H1 (cell line): ENCODE measurements around the gene RAB43. TPM values are rescaled to one million over a fixed set of nuclear protein-coding genes. Genes with fewer than 3 reads are reported as not detected.
"Not testable (repeated sequence)": the region's sequence is repeated elsewhere in the genome, so short reads cannot be mapped to it uniquely, and the experiment has no call there.

Experiments used
- CTCF ChIA-PET: fragments of 300-600 bp; sonication (Branson Sonifier 250); formaldehyde crosslinking; loops from one replicate; lab custom pipeline; 2021; ENCODE audit not compliant: partially characterized antibody; lab: Charles Lee
- POLR2A ChIA-PET: fragments of 300-600 bp; sonication (Branson Sonifier 250); formaldehyde crosslinking; loops from one replicate; lab custom pipeline; 2021; ENCODE audit warnings: inconsistent platforms; ENCODE audit not compliant: partially characterized antibody; lab: Charles Lee
- DNase-seq, 2 experiments: peaks; one replicate each; pipeline versions ENCODE4 v3.0.0 to v3.0.0-alpha.2; 2010 to 2022; ENCODE audit warnings: low spot score in 2 of 2, low read depth in 1 of 2, mixed read lengths in 1 of 2
- FAIRE-seq: peaks from 2 replicates; lab custom pipeline; 2011; peaks lifted over from hg19 to GRCh38; lab: Jason Lieb, UNC
- H2AFZ ChIP-seq: 2 replicates; pipeline ENCODE4 v1.8.1; 2012; ENCODE audit warnings: low read length, inconsistent platforms
- H2AK5ac ChIP-seq: 2 replicates; pipeline ENCODE4 v1.6.1; 2013; ENCODE audit warnings: low read depth, low read length
- H2BK120ac ChIP-seq: replicated peaks from 2 replicates; pipeline ENCODE3; 2013; ENCODE audit warnings: low read depth, low read length, inconsistent platforms
- H2BK12ac ChIP-seq: 2 replicates; pipeline ENCODE4 v1.6.1; 2013; ENCODE audit warnings: low read depth, low read length
- H2BK15ac ChIP-seq: 2 replicates; pipeline ENCODE4 v1.6.1; 2013; ENCODE audit warnings: low read length
- H2BK20ac ChIP-seq: 2 replicates; pipeline ENCODE4 v1.6.1; 2013; ENCODE audit warnings: low read length
- H2BK5ac ChIP-seq: 2 replicates; pipeline ENCODE4 v1.6.1; 2013; ENCODE audit warnings: low read depth, low read length
- H3K14ac ChIP-seq: 2 replicates; pipeline ENCODE4 v1.6.1; 2013; ENCODE audit warnings: inconsistent platforms; ENCODE audit not compliant: insufficient read length
- H3K18ac ChIP-seq: 2 replicates; pipeline ENCODE4 v1.6.1; 2013; ENCODE audit warnings: low read length; ENCODE audit errors: extremely low read depth
- H3K23ac ChIP-seq: 2 replicates; pipeline ENCODE4 v1.6.1; 2013; ENCODE audit warnings: inconsistent platforms; ENCODE audit not compliant: insufficient read length
- H3K23me2 ChIP-seq: 2 replicates; pipeline ENCODE4 v1.6.1; 2013; ENCODE audit warnings: low read depth, low read length
- H3K27ac ChIP-seq: 2 replicates; pipeline ENCODE4 v1.6.1; 2011; ENCODE audit warnings: low read depth, low read length, inconsistent platforms
- H3K27me3 ChIP-seq, 4 experiments: replicated peaks in 1 of 4; 1 replicate in 1 of 4; 2 replicates in 3 of 4; pipeline versions ENCODE4 v1.6.1 to v1.8.1; 2011 to 2013; ENCODE audit warnings: low read length in 3 of 4, mild to moderate bottlenecking in 3 of 4, inconsistent platforms in 2 of 4, mixed read lengths in 2 of 4, moderate library complexity in 1 of 4; ENCODE audit not compliant: control insufficient read depth in 3 of 4, insufficient read depth in 3 of 4; ENCODE audit errors: extremely low read depth in 1 of 4
- H3K36me3 ChIP-seq, 4 experiments: 2 replicates each; pipeline versions ENCODE4 v1.6.1 to v1.8.1; 2011 to 2013; ENCODE audit warnings: mild to moderate bottlenecking in 4 of 4, low read length in 3 of 4, moderate library complexity in 2 of 4, control low read depth in 1 of 4, inconsistent platforms in 1 of 4; ENCODE audit not compliant: insufficient read depth in 4 of 4, control insufficient read depth in 2 of 4
- H3K4ac ChIP-seq: replicated peaks from 2 replicates; pipeline ENCODE3; 2013; ENCODE audit warnings: low read length, low read depth, mixed read lengths, inconsistent platforms; ENCODE audit not compliant: insufficient read length
- H3K4me1 ChIP-seq, 4 experiments: replicated peaks in 1 of 4; 1 replicate in 1 of 4; 2 replicates in 3 of 4; pipeline versions ENCODE4 v1.6.1 to v1.8.1; 2011 to 2013; ENCODE audit warnings: low read length in 3 of 4, inconsistent platforms in 2 of 4, mixed read lengths in 1 of 4; ENCODE audit not compliant: insufficient read depth in 4 of 4, control insufficient read depth in 3 of 4
- H3K4me2 ChIP-seq, 2 experiments: 2 replicates each; pipeline versions ENCODE4 v1.6.1 to v1.8.1; 2011 to 2013; ENCODE audit warnings: low read depth in 2 of 2, low read length in 2 of 2, control low read depth in 1 of 2, inconsistent platforms in 1 of 2, mild to moderate bottlenecking in 1 of 2; ENCODE audit not compliant: insufficient read depth in 1 of 2
- H3K4me3 ChIP-seq, 4 experiments: fragments of 200-600, 300-600 bp in 1 of 4; sonication (generic), shearing (Covaris generic), sonication (Bioruptor Twin) in 1 of 4; 2 replicates each; pipeline versions ENCODE4 v1.5.1 to v1.8.1; 2011 to 2016; ENCODE audit warnings: low read length in 4 of 4, low read depth in 3 of 4, control low read depth in 2 of 4, inconsistent platforms in 2 of 4, mild to moderate bottlenecking in 2 of 4, mixed read lengths in 1 of 4, moderate library complexity in 1 of 4; ENCODE audit not compliant: insufficient read depth in 2 of 4; ENCODE audit errors: extremely low read depth in 1 of 4
- H3K56ac ChIP-seq: replicated peaks from 2 replicates; pipeline ENCODE3; 2013; ENCODE audit warnings: low read depth, mild to moderate bottlenecking, mixed read lengths, low read length, inconsistent platforms; ENCODE audit not compliant: insufficient read length
- H3K79me1 ChIP-seq: 2 replicates; pipeline ENCODE4 v1.6.1; 2013; ENCODE audit warnings: low read depth, low read length, control low read depth
- H3K79me2 ChIP-seq, 2 experiments: 2 replicates each; pipeline versions ENCODE4 v1.6.1 to v1.8.1; 2012 to 2013; ENCODE audit warnings: low read length in 2 of 2, mild to moderate bottlenecking in 2 of 2, inconsistent platforms in 1 of 2; ENCODE audit not compliant: insufficient read depth in 2 of 2, control insufficient read depth in 1 of 2
- H3K9ac ChIP-seq, 4 experiments: replicated peaks in 1 of 4; 1 replicate in 1 of 4; 2 replicates in 3 of 4; pipeline versions ENCODE4 v1.6.1 to v1.8.1; 2011 to 2013; ENCODE audit warnings: low read depth in 3 of 4, low read length in 3 of 4, control low read depth in 2 of 4, mild to moderate bottlenecking in 2 of 4, moderate library complexity in 2 of 4, inconsistent platforms in 1 of 4; ENCODE audit errors: extremely low read depth in 1 of 4
- H3K9me3 ChIP-seq, 2 experiments: 2 replicates each; pipeline versions ENCODE4 v1.6.1 to v1.8.1; 2012 to 2013; ENCODE audit warnings: mild to moderate bottlenecking in 2 of 2, moderate library complexity in 2 of 2, control low read depth in 1 of 2, inconsistent platforms in 1 of 2, low read depth in 1 of 2, low read length in 1 of 2, mixed read lengths in 1 of 2; ENCODE audit not compliant: insufficient read depth in 2 of 2
- H4K20me1 ChIP-seq, 2 experiments: replicated peaks in 1 of 2; 2 replicates each; pipeline versions ENCODE3 to v1.8.1; 2011 to 2013; ENCODE audit warnings: inconsistent platforms in 2 of 2, low read length in 2 of 2, mild to moderate bottlenecking in 1 of 2; ENCODE audit not compliant: insufficient read depth in 2 of 2, control insufficient read depth in 1 of 2
- H4K5ac ChIP-seq: 2 replicates; pipeline ENCODE4 v1.6.1; 2013; ENCODE audit warnings: low read length, low read depth, mixed read lengths, inconsistent platforms; ENCODE audit not compliant: insufficient read length
- H4K8ac ChIP-seq: 2 replicates; pipeline ENCODE4 v1.8.0; 2013; ENCODE audit warnings: mild to moderate bottlenecking, moderate library complexity, low read length, inconsistent platforms; ENCODE audit not compliant: insufficient read depth; ENCODE audit errors: extremely low read depth
- H4K91ac ChIP-seq: replicated peaks from 2 replicates; pipeline ENCODE3; 2013; ENCODE audit warnings: low read length, mixed read lengths, inconsistent platforms; ENCODE audit not compliant: insufficient read length
- BRCA1 ChIP-seq: IDR thresholded peaks from 2 replicates; pipeline ENCODE4 v1.6.1; 2012; ENCODE audit warnings: low read depth, low read length, improper control_type of control experiment
- WGBS, 2 experiments: shearing (Covaris generic) in 1 of 2; methylation state at CpG; one replicate each; pipeline versions ENCODE4 v1.1.6 to v1.1.7; 2013 to 2015; ENCODE audit warnings: low lambda C conversion rate in 2 of 2, mixed read lengths in 2 of 2, inconsistent platforms in 1 of 2, low coverage in 1 of 2, missing lambda C conversion rate in 1 of 2; ENCODE audit not compliant: insufficient replicate concordance in 2 of 2, insufficient coverage in 1 of 2, insufficient read length in 1 of 2; ENCODE audit errors: extremely low coverage in 1 of 2, missing lambda C conversion rate in 1 of 2; 5-methylcytosine and 5-hydroxymethylcytosine counted together
- polyA plus RNA-seq, 7 experiments: library from polyadenylated mRNA; depleted of rRNA in 3 of 7; stranded (reverse) in 5 of 7; unstranded in 2 of 7; fragments of >200 nt in 5 of 7; fragments of 200-250 nt in 2 of 7; gene quantifications; 1 replicate in 5 of 7; 2 replicates in 1 of 7; 4 replicates in 1 of 7; pipeline versions ENCODE4 v1.2.1 to v1.2.3, GENCODE V29; 2011 to 2013; ENCODE audit warnings: missing spikeins in 2 of 7, mixed read lengths in 2 of 7
- total RNA-seq: library from RNA; stranded (reverse); fragmentation: NEBNext Ultra II Directional; extraction: Animal tissue kit (Norgen Biotek cat#: 25700); gene quantifications from 2 replicates; pipeline ENCODE4 v1.2.1, GENCODE V29; 2021

RAB43 gene
- total and polyA plus RNA-seq, 2 of the 8 experiments (the other 6 are each of a cell fraction or from before 2014, with no cell fraction given) = 13.1 to 19.4 TPM

GRCh38 chr3:129144786-129145185 is 23.2 kb upstream of the RAB43 start:
- H3K4me3 ChIP-seq = no peak overlapping the region
- no peak overlapping the region for H2BK20ac ChIP-seq
- no peaks in the 10 kb centered on the region for H3K79me1 ChIP-seq
- H2BK120ac ChIP-seq = no peak overlapping the region
- no peaks in the 10 kb centered on the region for H3K4me1 ChIP-seq
- no peak overlapping the region for H3K4ac ChIP-seq
- no peaks in the 10 kb centered on the region for H3K27me3 ChIP-seq
- no peaks in the 10 kb centered on the region for H3K9me3 ChIP-seq
- H3K36me3 ChIP-seq = peaks cover 0 to 15% (median 9%) of the 10 kb centered on the region in 4 experiments; a peak in 5 of 8 replicates
- no peaks in the 10 kb centered on the region for H4K20me1 ChIP-seq
- H2AK5ac ChIP-seq = no peak overlapping the region
- TF ChIP-seq BRCA1 = no peak
- no peak overlapping the region for H2BK15ac ChIP-seq
- ChIA-PET CTCF (interaction anchor here (0.9 to 2.1 kb wide), 3 partner anchors 16 to 62 kb away, joined by 3 to 10 read pairs (median 3); no protein-coding TSS in a partner anchor), POLR2A (interaction anchor here (0.6 to 1.5 kb wide), 6 partner anchors 9 to 172 kb away, joined by 3 read pairs; a partner anchor contains a TSS)
- no peaks in the 10 kb centered on the region for H3K23me2 ChIP-seq
- no peak overlapping the region for H3K18ac ChIP-seq
- FAIRE-seq (no peak), DNase-seq (no peak)
- no peaks in the 10 kb centered on the region for H3K79me2 ChIP-seq
- H3K14ac ChIP-seq = no peak overlapping the region
- no peak overlapping the region for H4K8ac ChIP-seq
- no peak overlapping the region for H2AFZ ChIP-seq
- H2BK5ac ChIP-seq = no peak overlapping the region
- no peak overlapping the region for H3K9ac ChIP-seq
- no peak overlapping the region for H3K23ac ChIP-seq
- H3K56ac ChIP-seq = no peak overlapping the region
- no peak overlapping the region for H4K5ac ChIP-seq
- no peak overlapping the region for H2BK12ac ChIP-seq
- H4K91ac ChIP-seq = no peak overlapping the region
- no peak overlapping the region for H3K4me2 ChIP-seq
- no peak overlapping the region for H3K27ac ChIP-seq

DNA sequence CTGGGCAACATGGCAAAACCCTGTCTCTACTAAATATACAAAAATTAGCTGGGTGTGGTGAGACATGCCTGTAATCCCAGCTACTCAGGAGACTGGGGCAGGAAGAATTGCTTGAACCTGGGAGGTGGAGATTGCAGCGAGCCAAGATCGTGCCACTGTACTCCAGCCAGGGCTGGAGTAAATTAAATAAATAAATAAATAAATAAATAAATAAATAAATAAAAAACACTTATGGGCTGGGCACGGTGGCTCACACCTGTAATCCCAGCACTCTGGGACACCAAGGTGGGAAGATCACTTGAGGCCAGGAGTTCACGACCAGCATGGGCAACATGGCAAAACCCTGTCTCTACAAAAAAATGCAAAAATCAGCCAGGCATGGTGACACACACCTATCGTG is 19.4 kb upstream of the RAB43 start:
- H4K20me1 ChIP-seq, H4K5ac ChIP-seq, H3K4me3 ChIP-seq, H4K8ac ChIP-seq, FAIRE-seq, H3K79me1 ChIP-seq, H2BK120ac ChIP-seq, H3K18ac ChIP-seq, H2BK5ac ChIP-seq, H3K27me3 ChIP-seq, H3K56ac ChIP-seq, H2AK5ac ChIP-seq, H2BK12ac ChIP-seq, H4K91ac ChIP-seq, H3K23me2 ChIP-seq, H3K9me3 ChIP-seq, H3K4me2 ChIP-seq, H3K4me1 ChIP-seq, H3K23ac ChIP-seq, H3K14ac ChIP-seq, H3K9ac ChIP-seq, H2BK15ac ChIP-seq, CTCF ChIA-PET, DNase-seq, H2AFZ ChIP-seq, H3K27ac ChIP-seq, H3K4ac ChIP-seq, H3K79me2 ChIP-seq, H2BK20ac ChIP-seq: not testable (repeated sequence)
- POLR2A ChIA-PET = interaction anchor here (1.1 kb wide), 1 partner anchor 25 kb away, joined by 3 read pairs; no protein-coding TSS in a partner anchor
- 92% methylated on average over 5 of the region's 5 CpGs; no CpG with 5 or more reads in 1 of the 2 experiments for WGBS, 2 experiments
- peaks cover 0 to 17% (median 10%) of the 10 kb centered on the region in 4 experiments; a peak in 4 of 8 replicates for H3K36me3 ChIP-seq
